RWPE1 (cell line): Measurements from ENCODE around the gene PARVA.
A peak's percentile ranks its signal among the peaks of the same experiment; 100 is the strongest.

Experiments used
- CTCF ChIA-PET: fragments of 350-600 bp; sonication (Branson Sonifier 250); formaldehyde crosslinking; extraction: SDS; loops from one replicate; lab custom pipeline; 2021; lab: Yijun Ruan, JAX
- POLR2A ChIA-PET: fragments of 400-600 bp; formaldehyde crosslinking; extraction: SDS; loops from one replicate; lab custom pipeline; 2020; ENCODE audit warnings: antibody characterized with exemption; ENCODE audit not compliant: low non-redundant PET; lab: Yijun Ruan, JAX
- DNase-seq: peaks from one replicate; pipeline ENCODE4 v3.0.0; 2012; ENCODE audit warnings: low spot score
- H3K27ac ChIP-seq: fragments of 450-650 bp; 2 replicates; pipeline ENCODE4 v1.5.1; 2017
- TF ChIP-seq, protein P1 (sequence below): fragments of 450-650 bp; conservative IDR thresholded peaks from 2 replicates; pipeline ENCODE4 v1.5.1; 2017; ENCODE audit warnings: low read depth, mild to moderate bottlenecking

The PARVA gene

DNA sequence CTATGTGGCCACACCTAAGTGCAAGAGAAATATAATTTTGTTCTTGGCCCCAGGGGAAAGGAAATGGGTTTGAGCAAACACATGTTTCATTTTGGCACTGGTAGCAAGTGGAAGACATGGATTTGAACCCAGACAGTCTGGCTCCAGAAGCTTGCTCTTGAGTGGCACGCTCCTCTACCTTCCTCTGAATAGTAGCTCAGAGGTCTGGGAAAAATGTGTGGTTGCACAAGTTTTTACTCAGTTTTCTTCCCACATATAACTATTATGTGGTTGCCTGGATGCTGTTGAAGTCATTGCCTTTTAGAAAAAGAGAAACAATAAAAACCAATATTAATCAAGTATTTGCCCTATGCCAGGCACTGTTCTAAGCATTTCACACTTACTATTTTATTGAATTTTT is 16.3 kb downstream of the PARVA start:
- no peak overlapping the region for H3K27ac ChIP-seq
- TF ChIP-seq, protein P1, sequence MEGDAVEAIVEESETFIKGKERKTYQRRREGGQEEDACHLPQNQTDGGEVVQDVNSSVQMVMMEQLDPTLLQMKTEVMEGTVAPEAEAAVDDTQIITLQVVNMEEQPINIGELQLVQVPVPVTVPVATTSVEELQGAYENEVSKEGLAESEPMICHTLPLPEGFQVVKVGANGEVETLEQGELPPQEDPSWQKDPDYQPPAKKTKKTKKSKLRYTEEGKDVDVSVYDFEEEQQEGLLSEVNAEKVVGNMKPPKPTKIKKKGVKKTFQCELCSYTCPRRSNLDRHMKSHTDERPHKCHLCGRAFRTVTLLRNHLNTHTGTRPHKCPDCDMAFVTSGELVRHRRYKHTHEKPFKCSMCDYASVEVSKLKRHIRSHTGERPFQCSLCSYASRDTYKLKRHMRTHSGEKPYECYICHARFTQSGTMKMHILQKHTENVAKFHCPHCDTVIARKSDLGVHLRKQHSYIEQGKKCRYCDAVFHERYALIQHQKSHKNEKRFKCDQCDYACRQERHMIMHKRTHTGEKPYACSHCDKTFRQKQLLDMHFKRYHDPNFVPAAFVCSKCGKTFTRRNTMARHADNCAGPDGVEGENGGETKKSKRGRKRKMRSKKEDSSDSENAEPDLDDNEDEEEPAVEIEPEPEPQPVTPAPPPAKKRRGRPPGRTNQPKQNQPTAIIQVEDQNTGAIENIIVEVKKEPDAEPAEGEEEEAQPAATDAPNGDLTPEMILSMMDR: no peak
- POLR2A ChIA-PET: no interaction called here
- DNase-seq: no peak
- CTCF ChIA-PET: interaction anchor here (0.6 to 0.7 kb wide), 2 partner anchors 38 to 403 kb away, joined by 3 to 5 read pairs; no protein-coding TSS in a partner anchor

DNA sequence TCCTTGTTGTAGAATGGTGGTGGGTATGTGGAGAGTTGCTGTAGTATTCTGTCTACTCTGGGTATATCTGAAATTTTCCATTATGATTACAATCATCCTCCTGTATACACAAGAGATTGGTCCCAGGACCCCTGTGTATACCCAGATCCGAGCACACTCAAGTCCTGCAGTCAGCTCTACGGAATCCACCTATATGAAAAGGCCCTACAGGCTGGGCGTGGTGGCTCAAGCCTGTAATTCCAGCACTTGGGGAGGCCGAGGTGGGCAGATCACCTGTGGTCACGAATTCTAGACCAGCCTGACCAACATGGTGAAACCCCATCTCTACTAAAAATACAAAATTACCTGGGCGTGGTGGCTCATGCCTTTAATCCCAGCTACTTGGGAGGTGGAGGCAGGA is 17.2 kb downstream of the PARVA start:
- TF ChIP-seq, protein P1: no peak
- H3K27ac ChIP-seq: no peak overlapping the region
- no peak for DNase-seq
- CTCF ChIA-PET: no interaction called here
- POLR2A ChIA-PET: no interaction called here

DNA sequence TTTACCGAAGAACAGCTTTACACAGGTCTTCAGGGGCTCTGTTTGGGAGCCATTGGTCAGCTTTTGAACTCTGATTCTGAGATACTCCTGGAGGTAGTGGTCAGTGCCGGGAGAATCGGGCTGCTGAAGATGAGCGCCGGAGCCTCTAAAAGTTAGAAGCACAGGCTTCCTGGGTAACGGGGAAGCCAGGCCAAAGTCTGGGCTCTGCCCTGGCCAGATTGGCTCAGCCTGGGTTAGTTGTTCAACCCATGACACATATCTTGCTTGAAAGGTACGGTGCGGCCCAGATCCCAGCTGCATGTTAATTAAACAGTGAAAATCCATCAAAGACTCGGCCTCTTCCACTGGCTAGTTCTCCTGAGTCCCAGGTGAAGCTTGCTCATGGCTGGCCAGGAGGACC is 18.0 kb downstream of the PARVA start:
- ChIA-PET CTCF (interaction anchor here (0.5 kb wide), 1 partner anchor 11 kb away, joined by 3 read pairs; no protein-coding TSS in a partner anchor), POLR2A (no interaction called here)
- DNase-seq: no peak
- TF ChIP-seq, protein P1: no peak
- no peak overlapping the region for H3K27ac ChIP-seq

DNA sequence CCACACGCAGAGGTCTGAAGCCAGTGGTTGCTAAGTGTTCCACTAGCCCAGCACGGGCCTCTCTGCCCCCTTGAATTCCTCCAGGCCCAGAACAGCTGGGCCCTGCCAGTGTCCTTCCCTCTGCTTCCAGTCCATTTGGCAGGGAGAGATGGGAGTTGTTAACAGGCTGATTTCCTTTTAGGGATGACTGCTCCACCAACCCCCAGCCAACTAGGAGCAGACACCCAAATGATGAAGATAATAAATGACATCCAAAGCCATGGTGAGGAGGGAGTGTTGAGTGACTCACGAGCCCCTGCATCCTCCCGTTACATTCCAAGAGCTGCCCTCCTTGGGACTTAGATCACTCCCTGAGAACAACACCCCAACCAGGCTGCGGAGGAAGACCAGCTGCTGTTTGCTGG is 20.6 kb downstream of the PARVA start:
- TF ChIP-seq, protein P1: no peak
- POLR2A ChIA-PET: no interaction called here
- CTCF ChIA-PET: no interaction called here
- H3K27ac ChIP-seq: peak overlapping the region; percentile 23
- peak; percentile 20 for DNase-seq

DNA sequence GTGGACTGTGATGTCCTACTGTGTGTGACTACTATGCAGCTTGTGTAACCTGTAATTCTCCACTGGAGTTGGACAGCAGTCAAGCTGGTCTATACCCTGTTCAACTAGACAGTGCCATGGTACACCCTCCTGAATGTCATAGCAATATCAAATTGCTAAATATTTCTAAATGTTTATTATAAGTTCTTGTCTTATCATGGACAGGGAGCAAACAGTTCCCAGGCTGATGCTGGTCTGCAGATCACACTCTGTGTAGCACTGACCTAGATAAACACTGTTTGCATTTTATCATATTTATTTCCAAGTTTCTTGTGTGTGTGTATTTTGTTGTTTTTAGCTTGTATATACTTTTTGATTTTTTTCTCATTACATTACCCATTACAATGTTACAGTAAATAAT is 22.0 kb downstream of the PARVA start:
- no peak overlapping the region for H3K27ac ChIP-seq
- TF ChIP-seq, protein P1: no peak
- CTCF ChIA-PET: no interaction called here
- no peak for DNase-seq
- POLR2A ChIA-PET: no interaction called here

DNA sequence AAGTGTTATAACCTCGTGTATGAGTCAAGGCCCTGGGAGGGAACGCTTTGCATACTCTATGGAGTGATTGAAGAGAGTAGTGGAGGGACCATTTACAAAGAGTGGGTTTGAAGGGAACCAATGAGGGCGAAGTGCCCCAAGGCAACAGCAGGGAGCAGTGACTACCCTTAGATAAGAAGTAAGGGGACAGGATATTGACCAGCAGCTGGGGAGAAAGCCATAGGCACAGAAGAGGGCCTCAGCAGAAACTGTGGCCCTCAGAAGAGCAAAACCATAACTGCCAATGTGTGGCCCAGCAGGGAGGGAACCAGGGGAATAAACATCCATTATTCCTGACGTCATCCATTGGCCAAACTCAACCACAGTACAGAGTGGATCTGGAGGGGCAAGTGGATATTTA is 24.7 kb downstream of the PARVA start:
- TF ChIP-seq, protein P1: no peak
- DNase-seq: no peak
- H3K27ac ChIP-seq: no peak overlapping the region
- CTCF ChIA-PET: no interaction called here
- POLR2A ChIA-PET: no interaction called here

DNA sequence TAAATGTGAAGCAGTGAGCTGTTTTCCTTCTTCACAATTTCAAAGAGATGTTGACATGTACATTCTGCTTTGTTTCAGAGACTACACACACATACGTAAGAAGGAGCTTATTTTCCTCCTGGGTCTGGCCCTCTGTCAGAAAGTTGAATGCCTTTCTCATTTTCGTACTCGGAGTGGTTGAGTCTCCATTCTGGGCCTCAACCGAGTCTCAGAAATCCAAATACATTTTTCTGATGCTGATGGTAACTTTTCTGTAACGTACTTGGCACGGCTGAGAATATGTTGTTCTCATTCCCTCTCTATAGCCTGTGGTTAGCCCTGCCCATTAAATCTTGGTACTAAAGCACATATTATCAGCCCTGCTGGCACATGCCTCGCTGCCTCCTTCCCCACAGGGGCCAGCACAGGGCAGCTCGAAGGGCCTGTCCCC is 25.3 kb downstream of the PARVA start:
- H3K27ac ChIP-seq: no peak overlapping the region
- no peak for DNase-seq
- ChIA-PET POLR2A (no interaction called here), CTCF (interaction anchor here (1.4 kb wide), 1 partner anchor 9 kb away, joined by 3 read pairs; no protein-coding TSS in a partner anchor)
- TF ChIP-seq, protein P1: no peak
